ENCODE measurements around the gene GSX2. TPM values are rescaled to one million over a fixed set of nuclear protein-coding genes. Genes with fewer than 3 reads are reported as not detected.

Gene GSX2
- total RNA-seq, 2 experiments from 2014 or later = not detected

- intact Hi-C loops (cut with micrococcal nuclease) = loop anchor here (5.0 kb wide), 2 partner anchors 33 to 163 kb away; partner anchors contain the start of gene CHIC2
- no peak overlapping the region for H3K4me3 Mint-ChIP-seq
- CTCF ChIA-PET = interaction anchor here (1.2 to 2.4 kb wide), 2 partner anchors 137 to 164 kb away, joined by 4 to 10 read pairs; no protein-coding TSS in a partner anchor
- H3K9me3 Mint-ChIP-seq = no peaks in the 10 kb centered on the region
- POLR2A ChIA-PET = no interaction called here
- no peak for TF ChIP-seq CTCF (IDR thresholded peaks at IDR 0.05)
- H3K4me1 Mint-ChIP-seq (ENCODE audit: low read depth) = peaks cover 48% of the 10 kb centered on the region
- H3K27ac Mint-ChIP-seq = no peak overlapping the region
- peaks cover 84% of the 10 kb centered on the region for H3K27me3 Mint-ChIP-seq
- ATAC-seq = no peak
- DNase-seq = no peak
- H3K36me3 Mint-ChIP-seq (ENCODE audit: low read depth) = no peaks in the 10 kb centered on the region
Observed at GRCh38 chr4:54095110-54095825, 4.7 kb upstream of the GSX2 start.

GRCh38 chr4:54096295-54096962, 3.5 kb upstream of the GSX2 start:
- intact Hi-C loops (cut with micrococcal nuclease) = loop anchor here (5.0 kb wide), 2 partner anchors 34 to 164 kb away; partner anchors contain the start of gene CHIC2
- H3K9me3 Mint-ChIP-seq = no peaks in the 10 kb centered on the region
- DNase-seq = no peak
- ChIA-PET CTCF (interaction anchor here (0.7 to 4.4 kb wide), 3 partner anchors 136 to 166 kb away, joined by 3 to 27 read pairs (median 3); no protein-coding TSS in a partner anchor), POLR2A (no interaction called here)
- H3K4me1 Mint-ChIP-seq (ENCODE audit: low read depth) = peaks cover 52% of the 10 kb centered on the region
- H3K4me3 Mint-ChIP-seq = no peak overlapping the region
- H3K36me3 Mint-ChIP-seq (ENCODE audit: low read depth) = no peaks in the 10 kb centered on the region
- no peak overlapping the region for H3K27ac Mint-ChIP-seq
- no peak for TF ChIP-seq CTCF (IDR thresholded peaks at IDR 0.05)
- H3K27me3 Mint-ChIP-seq = peaks cover 86% of the 10 kb centered on the region
- no peak for ATAC-seq

GRCh38 chr4:54097152-54097551, 2.8 kb upstream of the GSX2 start:
- no peak for DNase-seq
- Mint-ChIP-seq H3K36me3 (ENCODE audit: low read depth) (no peaks in the 10 kb centered on the region), H3K27me3 (peaks cover 89% of the 10 kb centered on the region), H3K4me1 (ENCODE audit: low read depth) (peaks cover 52% of the 10 kb centered on the region), H3K27ac (no peak overlapping the region), H3K9me3 (no peaks in the 10 kb centered on the region), H3K4me3 (no peak overlapping the region)
- intact Hi-C loops (cut with micrococcal nuclease) = loop anchor here (5.0 kb wide), 2 partner anchors 35 to 165 kb away; partner anchors contain the start of gene CHIC2
- CTCF ChIA-PET = interaction anchor here (4.4 kb wide), 1 partner anchor 136 kb away, joined by 27 read pairs; no protein-coding TSS in a partner anchor
- POLR2A ChIA-PET = no interaction called here
- no peak for ATAC-seq
- TF ChIP-seq CTCF (IDR thresholded peaks at IDR 0.05) = no peak

GRCh38 chr4:54098375-54098774, 1.6 kb upstream of the GSX2 start:
- no peak overlapping the region for H3K4me3 Mint-ChIP-seq
- H3K36me3 Mint-ChIP-seq (ENCODE audit: low read depth) = no peaks in the 10 kb centered on the region
- ATAC-seq = no peak
- no peak for TF ChIP-seq CTCF (IDR thresholded peaks at IDR 0.05)
- H3K27me3 Mint-ChIP-seq = peaks cover 90% of the 10 kb centered on the region
- H3K4me1 Mint-ChIP-seq (ENCODE audit: low read depth) = peaks cover 53% of the 10 kb centered on the region
- no peak for DNase-seq
- intact Hi-C loops (cut with micrococcal nuclease) = loop anchor here (5.0 kb wide), 2 partner anchors 36 to 166 kb away; partner anchors contain the start of gene CHIC2
- no peaks in the 10 kb centered on the region for H3K9me3 Mint-ChIP-seq
- POLR2A ChIA-PET = interaction anchor here (1.0 kb wide), 1 partner anchor 22 kb away, joined by 3 read pairs; no protein-coding TSS in a partner anchor
- CTCF ChIA-PET = interaction anchor here (1.1 to 4.4 kb wide), 3 partner anchors 12 to 134 kb away, joined by 3 to 27 read pairs (median 3); no protein-coding TSS in a partner anchor
- no peak overlapping the region for H3K27ac Mint-ChIP-seq

All from activated CD8-positive, alpha-beta T cell treated with anti-CD3 and anti-CD28 coated beads for 36 hours (primary cell).